Measurements from ENCODE around the gene TNS3. TPM values are rescaled to one million over a fixed set of nuclear protein-coding genes. Genes with fewer than 3 reads are reported as not detected.

TNS3 gene
- total RNA-seq, 4 donors from 2014 or later, result 34.6 to 52.5 (median 48.6) TPM

- no peak overlapping the region for H3K27ac ChIP-seq (replicated peaks in 1 of 4)
- peaks cover 8 to 28% (median 15%) of the 10 kb centered on the region in 4 donors for H3K36me3 ChIP-seq
- TF ChIP-seq POLR2A (IDR thresholded peaks at IDR 0.05; ENCODE audit: low read depth), result no peak
- no peak for TF ChIP-seq POLR2AphosphoS5 (IDR thresholded peaks at IDR 0.05)
- TF ChIP-seq CTCF (IDR thresholded peaks at IDR 0.05), result no peak
- TF ChIP-seq EP300 (IDR thresholded peaks at IDR 0.05), result no peak
- peaks cover 8 to 16% (median 9%) of the 10 kb centered on the region in 4 donors for H3K4me1 ChIP-seq
- H3K9me3 ChIP-seq, result no peaks in the 10 kb centered on the region
- intact Hi-C loops (cut with DNase I), result no loop called here
- 91% methylated on average over 7 of the region's 7 CpGs for WGBS
- H3K4me3 ChIP-seq, result no peak overlapping the region
- H3K27me3 ChIP-seq, result no peaks in the 10 kb centered on the region
- DNase-seq (ENCODE audit: extremely low spot score), result no peak
Observed at GRCh38 chr7:47366211-47366610, 215.7 kb downstream of the TNS3 start.

- DNase-seq (ENCODE audit: extremely low spot score), result no peak
- H3K27ac ChIP-seq (replicated peaks in 1 of 4), result no peak overlapping the region
- TF ChIP-seq POLR2AphosphoS5 (IDR thresholded peaks at IDR 0.05) (no peak), CTCF (IDR thresholded peaks at IDR 0.05) (no peak), EP300 (IDR thresholded peaks at IDR 0.05) (no peak), POLR2A (IDR thresholded peaks at IDR 0.05; ENCODE audit: low read depth) (no peak)
- H3K9me3 ChIP-seq, result no peaks in the 10 kb centered on the region
- no peak overlapping the region for H3K4me3 ChIP-seq
- H3K4me1 ChIP-seq, result peaks cover 10 to 17% (median 11%) of the 10 kb centered on the region in 4 donors
- no peaks in the 10 kb centered on the region for H3K27me3 ChIP-seq
- H3K36me3 ChIP-seq, result peaks cover 0 to 11% (median under 1%) of the 10 kb centered on the region in 4 donors
- 57% methylated on average over 1 of the region's 1 CpG for WGBS
- intact Hi-C loops (cut with DNase I), result no loop called here
Observed at GRCh38 chr7:47362984-47363383, 218.9 kb downstream of the TNS3 start.

- Histone ChIP-seq H3K4me1 (peaks cover 10 to 17% (median 11%) of the 10 kb centered on the region in 4 donors), H3K27me3 (no peaks in the 10 kb centered on the region), H3K9me3 (no peaks in the 10 kb centered on the region), H3K36me3 (peaks cover 0 to 2% (median 0%) of the 10 kb centered on the region in 4 donors), H3K27ac (replicated peaks in 1 of 4) (no peak overlapping the region), H3K4me3 (no peak overlapping the region)
- no peak for DNase-seq (ENCODE audit: extremely low spot score)
- intact Hi-C loops (cut with DNase I), result no loop called here
- WGBS, result 50% methylated on average over 4 of the region's 4 CpGs
- TF ChIP-seq EP300 (IDR thresholded peaks at IDR 0.05), result no peak
- no peak for TF ChIP-seq POLR2AphosphoS5 (IDR thresholded peaks at IDR 0.05)
- no peak for TF ChIP-seq CTCF (IDR thresholded peaks at IDR 0.05)
- no peak for TF ChIP-seq POLR2A (IDR thresholded peaks at IDR 0.05; ENCODE audit: low read depth)
Observed at GRCh38 chr7:47361746-47362215, 220.1 kb downstream of the TNS3 start.

GRCh38 chr7:47361236-47361635, 220.7 kb downstream of the TNS3 start:
- peaks cover 10 to 17% (median 13%) of the 10 kb centered on the region in 4 donors for H3K4me1 ChIP-seq
- TF ChIP-seq CTCF (IDR thresholded peaks at IDR 0.05) (no peak), POLR2AphosphoS5 (IDR thresholded peaks at IDR 0.05) (no peak), EP300 (IDR thresholded peaks at IDR 0.05) (no peak), POLR2A (IDR thresholded peaks at IDR 0.05; ENCODE audit: low read depth) (no peak)
- no peak overlapping the region for H3K27ac ChIP-seq (replicated peaks in 1 of 4)
- H3K9me3 ChIP-seq, result no peaks in the 10 kb centered on the region
- H3K4me3 ChIP-seq, result no peak overlapping the region
- no peaks in the 10 kb centered on the region for H3K36me3 ChIP-seq
- no peak for DNase-seq (ENCODE audit: extremely low spot score)
- no peaks in the 10 kb centered on the region for H3K27me3 ChIP-seq
- intact Hi-C loops (cut with DNase I), result no loop called here
- WGBS, result 100% methylated on average over 3 of the region's 5 CpGs
